Measurements from ENCODE around the gene DDX25.

Gene DDX25

GRCh38 chr11:125978181-125978716 is 73.9 kb downstream of the DDX25 start:
- no peak for DNase-seq (ENCODE audit: low read depth)
